GM10847 (cell line): Measurements from ENCODE around the gene AKR1B15.

Experiments used
- POLR2A ChIP-seq: IDR thresholded peaks from 2 replicates; pipeline ENCODE4 v1.6.1; 2011; ENCODE audit not compliant: insufficient read length; ENCODE audit errors: extremely low read depth

The AKR1B15 gene

GRCh38 chr7:134527979-134528371 lies 20.9 kb upstream of the AKR1B15 start:
- TF ChIP-seq POLR2A: no peak

GRCh38 chr7:134528749-134529148 lies 20.2 kb upstream of the AKR1B15 start:
- no peak for TF ChIP-seq POLR2A

GRCh38 chr7:134530460-134530859 lies 18.4 kb upstream of the AKR1B15 start:
- no peak for TF ChIP-seq POLR2A

GRCh38 chr7:134532180-134532953 lies 16.5 kb upstream of the AKR1B15 start:
- TF ChIP-seq POLR2A: no peak

- TF ChIP-seq POLR2A: no peak
Measured at GRCh38 chr7:134532954-134533218, 16.0 kb upstream of the AKR1B15 start.

DNA sequence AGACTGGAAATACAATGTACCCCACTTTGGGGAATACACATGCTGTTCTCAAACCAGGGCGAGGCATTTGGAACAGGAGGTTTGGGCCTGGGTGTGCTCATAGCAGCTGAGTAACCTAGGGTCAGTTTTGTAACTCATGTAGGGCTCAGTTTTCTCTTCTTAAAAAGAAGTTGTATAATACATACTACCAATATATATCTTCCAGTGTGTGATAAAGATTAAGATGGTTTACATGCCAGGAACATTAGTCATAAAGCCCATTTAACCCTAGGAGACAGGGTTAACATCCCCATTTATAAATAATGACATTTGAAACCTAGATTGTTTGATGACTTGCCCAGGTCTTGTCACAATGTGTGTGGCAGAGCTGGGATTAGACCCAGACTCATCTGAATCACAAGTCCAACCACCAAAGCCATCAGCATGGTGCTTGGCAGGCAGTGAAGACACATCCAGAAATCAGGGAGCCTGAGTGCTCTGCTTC lies 15.6 kb upstream of the AKR1B15 start:
- no peak for TF ChIP-seq POLR2A

DNA sequence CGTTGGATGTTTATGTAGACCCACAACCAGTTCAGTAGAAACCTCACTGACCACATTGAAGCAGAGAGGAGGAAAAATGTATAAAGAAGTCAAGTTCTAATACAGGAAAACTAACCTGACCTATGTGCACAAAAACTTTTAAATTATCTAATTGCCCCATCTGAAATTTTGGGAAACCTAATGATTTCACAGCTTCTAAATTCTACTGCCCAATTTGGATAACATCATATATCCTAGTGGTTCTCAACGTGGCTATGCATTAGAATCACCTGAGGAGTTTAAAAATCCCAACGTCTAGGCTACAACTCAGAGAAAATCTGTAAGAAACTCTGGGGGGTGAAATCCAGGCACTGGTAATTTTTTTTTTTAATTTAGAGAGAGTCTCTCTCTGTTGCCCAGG lies 14.3 kb upstream of the AKR1B15 start:
- TF ChIP-seq POLR2A: no peak

GRCh38 chr7:134535272-134535918 lies 13.5 kb upstream of the AKR1B15 start:
- no peak for TF ChIP-seq POLR2A

DNA sequence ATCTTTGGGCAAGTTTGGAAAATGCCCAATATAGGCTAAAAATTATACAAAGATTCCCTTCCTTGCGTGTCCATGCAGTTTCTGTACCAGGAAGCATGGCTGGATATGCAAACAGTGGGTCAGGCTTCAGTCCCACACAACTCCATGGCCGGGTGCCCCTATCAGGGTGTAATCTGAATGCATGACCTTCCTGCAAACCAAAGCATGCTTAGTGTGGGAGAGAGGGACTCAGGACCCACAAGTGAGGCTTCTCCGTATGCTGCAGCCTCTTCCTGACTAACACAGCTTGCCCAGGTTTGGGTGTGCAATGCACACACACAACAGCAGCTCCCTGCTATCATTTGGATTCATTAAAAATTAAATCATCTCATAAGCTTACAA lies 13.0 kb upstream of the AKR1B15 start:
- TF ChIP-seq POLR2A: no peak

DNA sequence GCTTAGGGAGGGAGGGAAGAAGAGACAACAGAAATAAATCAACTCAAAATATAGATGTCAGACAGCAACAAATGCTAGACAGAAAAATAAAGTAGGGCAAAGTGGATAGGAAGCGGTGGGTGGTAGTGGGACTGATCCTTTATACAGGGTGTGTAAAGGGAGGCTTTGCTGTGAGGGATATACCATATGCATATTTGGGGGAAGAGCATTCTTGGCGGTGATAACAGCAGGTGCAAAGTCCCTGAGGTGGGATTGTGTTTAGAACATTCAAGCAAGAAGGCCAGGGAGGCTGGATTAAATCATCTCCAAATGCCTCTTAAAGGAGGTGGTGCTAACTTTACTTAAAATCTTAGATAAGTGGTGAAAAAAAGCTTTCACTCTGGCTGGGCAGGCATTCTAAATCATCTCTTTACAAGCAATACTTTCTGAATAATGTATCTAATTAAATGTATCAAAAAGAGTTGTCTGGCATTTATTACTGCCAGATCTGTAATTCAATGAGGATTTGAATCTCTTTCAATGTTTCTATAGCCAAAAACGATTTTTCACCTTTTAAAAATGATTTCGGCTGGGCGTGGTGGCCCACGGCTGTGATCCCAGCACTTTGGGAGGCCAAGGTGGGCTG lies 9.4 kb upstream of the AKR1B15 start:
- TF ChIP-seq POLR2A: no peak

GRCh38 chr7:134542195-134542771 lies 6.6 kb upstream of the AKR1B15 start:
- TF ChIP-seq POLR2A: no peak

- no peak for TF ChIP-seq POLR2A
Measured at GRCh38 chr7:134545380-134545779, 3.5 kb upstream of the AKR1B15 start.

GRCh38 chr7:134545918-134546317 lies 3.0 kb upstream of the AKR1B15 start:
- TF ChIP-seq POLR2A: no peak

DNA sequence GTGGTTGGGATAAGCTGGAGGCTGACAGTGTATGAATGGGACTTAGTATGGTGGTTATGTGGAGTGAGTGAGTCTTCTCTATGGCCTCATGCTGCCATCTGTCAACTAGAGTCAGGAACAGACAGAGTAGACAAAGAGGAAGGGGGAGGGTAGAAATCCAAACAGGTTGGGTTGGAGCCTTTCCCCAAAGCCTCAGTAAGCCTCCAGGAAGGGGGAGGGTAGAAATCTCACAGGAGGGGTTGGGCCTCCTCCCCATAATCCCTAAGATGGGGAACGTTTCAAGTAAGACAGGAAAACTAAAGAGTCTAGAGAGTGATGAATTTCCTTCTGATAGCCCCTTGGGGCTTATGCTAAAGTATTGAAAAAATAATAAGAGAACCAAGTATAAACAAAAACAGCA lies 2.0 kb upstream of the AKR1B15 start:
- no peak for TF ChIP-seq POLR2A

GRCh38 chr7:134547397-134548054 lies 1.4 kb upstream of the AKR1B15 start:
- no peak for TF ChIP-seq POLR2A

GRCh38 chr7:134549366-134549765 lies 456 bp downstream of the AKR1B15 start:
- no peak for TF ChIP-seq POLR2A

DNA sequence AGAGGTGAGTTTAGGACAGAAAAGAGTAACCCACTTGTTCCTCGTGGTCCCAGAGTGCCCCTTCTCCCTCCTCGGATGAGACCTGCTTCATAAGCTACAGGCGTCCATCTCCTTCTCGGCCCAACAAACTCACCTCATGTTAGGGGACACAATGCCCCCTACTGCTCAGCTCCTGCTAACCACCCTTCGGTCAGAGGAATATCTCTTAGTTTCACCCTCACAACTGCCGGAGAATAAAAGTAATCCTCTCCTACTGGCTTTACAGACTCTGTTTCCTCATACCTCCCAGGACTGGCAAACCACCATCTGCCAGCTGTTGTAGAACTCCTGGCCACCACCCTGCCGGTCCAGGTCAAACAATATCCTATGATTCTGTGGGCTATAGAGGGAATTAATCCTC lies 3.2 kb downstream of the AKR1B15 start:
- no peak for TF ChIP-seq POLR2A
